Left renal cortex interstitium (tissue), 4 donors: ENCODE measurements around the gene TMPRSS13. TPM values are rescaled to one million over a fixed set of nuclear protein-coding genes. Genes with fewer than 3 reads are reported as not detected.
A peak's percentile ranks its signal among the peaks of the same experiment; 100 is the strongest.

ENCODE experiments used
- DNase-seq, 4 donors: peaks; one replicate each; pipeline ENCODE4 v3.0.0-alpha.2; 2013; ENCODE audit warnings: low read depth in 4 of 4, low spot score in 2 of 4, missing footprints in 1 of 4
- polyA plus RNA-seq, 4 donors: library from polyadenylated mRNA; unstranded; fragments of 120-200 nt; gene quantifications; one replicate each; pipeline ENCODE4 v1.2.1, GENCODE V29; 2013; ENCODE audit not compliant: insufficient read length in 4 of 4

Gene TMPRSS13
- polyA plus RNA-seq, 4 donors, result 0.56 to 0.81 (median 0.74) TPM

DNA sequence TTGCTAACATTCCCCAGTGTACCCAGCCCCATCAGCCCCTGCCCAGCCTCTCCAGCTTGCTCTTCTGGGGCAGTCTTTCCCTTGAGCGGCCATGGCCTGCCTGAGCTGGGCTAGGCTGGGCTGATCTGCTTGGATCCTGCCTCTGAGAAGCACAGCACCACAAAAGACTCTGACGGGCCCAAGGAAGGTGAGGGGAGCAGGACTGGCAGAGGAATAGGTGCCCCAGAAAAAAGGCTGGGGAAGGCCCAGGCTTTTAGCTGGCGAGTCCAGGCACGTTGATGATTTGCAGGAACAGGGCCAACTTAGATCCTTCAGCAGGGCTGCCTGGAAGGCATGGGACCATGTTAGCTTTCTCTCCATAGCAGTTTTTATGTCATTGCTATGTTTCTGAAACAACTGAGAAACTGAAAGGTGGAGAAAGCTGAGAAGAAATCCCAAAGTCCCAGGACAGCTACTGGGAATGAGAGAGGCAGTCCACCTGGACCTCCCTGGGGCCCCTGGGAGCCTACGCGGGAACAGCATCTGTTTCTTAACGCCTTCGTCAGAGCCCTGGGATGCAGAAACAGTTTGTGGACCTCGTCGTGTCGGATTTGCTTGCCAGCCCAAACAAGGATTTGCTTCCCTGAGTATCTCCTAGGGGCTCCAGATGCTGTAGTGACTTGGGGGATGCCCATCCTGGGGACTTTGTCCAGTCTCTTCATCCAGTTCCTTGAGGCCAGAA, 28.3 kb downstream of the TMPRSS13 start:
- DNase-seq, result no peak

DNA sequence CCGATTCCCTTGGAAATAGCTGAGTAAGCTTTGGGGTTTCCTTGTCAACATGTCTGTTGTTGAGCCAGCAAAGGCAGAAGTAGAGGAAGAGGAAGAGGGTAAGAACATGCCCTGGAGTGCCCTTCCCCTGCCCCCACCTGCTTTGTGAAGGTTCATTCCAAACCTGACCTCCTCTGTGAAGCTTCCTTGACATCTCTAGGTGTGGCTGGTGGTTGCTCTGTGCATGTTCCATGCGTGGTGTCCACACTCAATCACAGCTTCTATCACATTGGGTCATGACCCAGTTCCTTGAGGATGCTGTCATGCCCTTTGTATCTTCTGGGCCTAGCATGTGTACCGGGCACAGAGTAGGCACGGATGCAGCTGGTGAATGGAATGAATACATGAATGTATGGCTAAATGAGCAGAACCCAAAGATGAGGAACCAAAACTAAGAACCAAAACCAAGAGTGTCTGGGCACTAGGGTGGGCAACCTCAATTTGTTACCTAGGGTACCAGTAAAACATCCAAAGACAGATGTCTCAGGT, 29.0 kb downstream of the TMPRSS13 start:
- DNase-seq, result no peak

DNA sequence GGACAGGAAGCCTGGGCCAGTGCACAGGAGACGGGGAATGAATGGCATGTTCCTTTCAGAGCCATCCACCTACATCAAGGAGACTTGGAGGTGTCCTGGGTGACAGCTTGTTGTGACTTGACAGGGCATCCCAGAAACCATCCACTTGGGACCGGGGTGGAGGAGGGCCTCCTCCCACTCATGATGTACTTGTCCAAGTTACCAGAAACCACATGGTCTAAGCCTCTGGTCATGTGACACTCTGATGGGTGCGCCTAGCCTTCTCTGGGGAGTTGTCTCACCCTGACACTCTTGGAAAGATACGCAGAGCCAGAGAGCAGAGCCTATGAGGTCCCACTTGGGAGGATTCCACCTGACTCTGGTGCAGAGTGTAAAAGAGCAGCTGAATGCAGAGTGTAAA, 31.1 kb downstream of the TMPRSS13 start:
- DNase-seq, result no peak

DNA sequence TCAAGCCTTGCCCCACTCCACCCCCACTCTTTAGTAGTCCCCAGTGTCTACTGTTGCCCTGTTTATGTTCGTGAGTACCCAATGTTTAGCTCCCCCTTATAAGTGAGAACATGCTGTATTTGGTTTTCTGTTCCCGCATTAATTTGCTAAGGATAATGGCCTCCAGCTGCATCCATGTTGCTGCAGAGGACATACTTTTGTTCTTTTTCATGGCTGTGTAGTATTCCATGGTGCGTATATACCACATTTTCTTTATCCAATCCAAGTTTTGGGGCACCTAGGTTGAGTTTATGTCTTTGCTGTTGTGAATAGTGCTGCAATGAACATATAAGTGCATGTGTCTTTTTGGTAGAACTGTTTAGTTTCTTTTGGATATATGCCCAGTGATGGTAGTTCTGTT, 36.6 kb downstream of the TMPRSS13 start:
- DNase-seq, result no peak

DNA sequence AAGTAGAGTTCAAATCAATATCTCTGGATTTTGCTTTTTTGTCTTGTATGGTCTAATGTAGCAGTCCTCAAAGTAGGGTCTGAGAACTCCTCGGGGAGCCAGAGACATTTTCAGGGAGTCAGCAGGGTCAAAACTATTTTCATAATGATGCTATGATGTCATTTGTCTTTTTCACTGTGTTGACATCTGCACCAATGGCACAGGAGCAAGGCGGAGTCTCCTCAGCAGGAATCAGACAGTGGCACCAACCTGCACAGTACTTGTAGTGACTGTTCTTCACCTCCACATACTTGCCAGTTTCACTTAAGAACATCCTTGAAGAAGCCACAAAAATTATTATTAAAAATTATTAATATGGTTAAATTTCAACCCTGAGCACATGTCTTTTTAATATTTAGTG, 37.8 kb downstream of the TMPRSS13 start:
- no peak for DNase-seq

DNA sequence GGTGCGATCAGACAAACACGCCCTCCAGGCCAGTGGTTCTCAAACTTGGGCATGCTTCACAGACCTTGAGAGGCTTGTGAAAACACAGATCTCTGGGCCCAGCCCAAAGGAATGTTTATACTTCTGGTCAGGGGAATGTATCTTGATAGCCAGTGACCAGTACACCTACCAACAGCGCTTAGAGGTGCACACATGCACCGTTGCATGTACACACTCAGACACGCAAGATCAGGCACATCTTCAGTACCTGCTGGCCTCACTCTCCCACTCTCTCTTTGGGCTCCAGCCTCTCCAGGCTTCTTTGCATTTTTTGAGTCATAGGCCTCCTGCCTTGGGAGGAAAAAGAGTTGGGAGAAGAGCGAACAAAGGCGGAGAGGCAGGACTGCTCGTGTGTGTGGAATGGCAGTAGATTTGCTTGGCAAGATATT, 41.0 kb downstream of the TMPRSS13 start:
- no peak for DNase-seq

DNA sequence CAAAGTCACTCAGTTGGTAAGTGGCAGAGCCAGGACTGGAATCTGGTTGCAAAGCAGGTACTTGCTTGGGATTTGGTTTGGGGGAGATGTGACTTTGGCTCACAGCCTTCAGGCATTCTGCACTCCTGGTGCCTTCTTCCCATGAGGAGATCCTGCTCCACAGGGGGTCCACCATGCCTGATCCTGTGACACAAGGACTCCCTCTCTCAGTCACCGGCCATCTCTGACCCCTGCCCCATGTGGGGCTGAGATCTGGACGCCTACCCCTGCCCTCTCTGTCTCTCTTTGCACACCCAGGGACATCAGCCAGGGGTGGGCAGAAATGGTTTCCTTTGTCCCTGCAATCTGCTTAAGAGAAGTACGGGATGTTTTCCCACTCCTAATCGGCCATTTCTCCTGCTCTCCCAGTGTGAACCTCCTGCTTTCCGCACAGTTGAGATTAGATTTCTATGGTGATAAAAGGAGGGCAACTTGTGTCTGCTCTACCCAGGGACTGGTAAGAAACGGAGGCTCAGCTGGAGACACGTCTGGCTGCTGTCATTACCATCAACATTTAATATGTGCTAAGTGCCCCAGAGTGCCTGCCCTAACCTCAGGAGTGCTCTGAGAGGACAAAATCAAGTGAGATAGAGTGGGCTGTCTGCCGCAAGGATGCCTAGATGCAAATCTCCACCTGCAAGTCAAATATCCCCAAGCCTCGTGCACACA, 41.6 kb downstream of the TMPRSS13 start:
- DNase-seq, result no peak

DNA sequence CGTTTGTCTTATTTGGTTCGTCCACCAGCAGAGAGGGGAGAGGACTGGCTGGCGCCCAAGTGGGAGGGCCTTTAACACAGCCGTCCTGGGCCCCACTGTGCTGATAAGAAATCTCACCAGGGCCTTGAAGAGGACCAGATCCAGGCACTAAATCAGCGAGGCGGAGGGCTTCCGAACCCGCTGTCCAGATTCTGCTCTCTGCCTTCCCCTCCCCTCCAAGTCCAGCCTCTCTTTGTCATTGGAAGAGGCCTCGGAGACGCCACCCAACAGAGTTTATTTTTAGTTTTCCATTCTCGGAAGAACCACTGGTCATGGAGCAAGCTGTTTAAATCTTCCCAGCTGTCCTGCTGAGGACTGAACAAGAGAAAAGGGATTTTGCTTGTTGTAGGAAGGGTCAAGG, 43.4 kb downstream of the TMPRSS13 start:
- peak in 2 of 4 donors; percentile 74 to 77 for DNase-seq

DNA sequence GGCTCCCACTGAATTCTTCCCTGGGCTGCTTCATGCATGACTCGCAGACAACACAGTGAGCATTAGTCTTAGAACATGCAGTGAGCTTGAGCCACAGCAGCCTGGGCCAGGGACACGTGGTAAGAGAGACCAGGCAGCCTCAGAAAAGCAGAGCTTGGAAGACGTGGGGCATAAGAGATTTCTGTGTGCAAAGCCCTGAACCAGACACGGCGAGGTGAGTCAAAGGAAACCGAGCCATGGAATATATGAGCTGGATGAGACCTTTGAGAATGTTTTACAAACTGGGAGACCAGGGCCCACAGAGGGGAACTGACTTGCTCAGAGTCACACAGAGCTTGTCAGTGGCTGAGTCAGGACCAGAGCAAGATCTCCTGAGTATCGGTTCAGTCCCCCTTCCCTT, 44.2 kb downstream of the TMPRSS13 start:
- DNase-seq, result no peak

DNA sequence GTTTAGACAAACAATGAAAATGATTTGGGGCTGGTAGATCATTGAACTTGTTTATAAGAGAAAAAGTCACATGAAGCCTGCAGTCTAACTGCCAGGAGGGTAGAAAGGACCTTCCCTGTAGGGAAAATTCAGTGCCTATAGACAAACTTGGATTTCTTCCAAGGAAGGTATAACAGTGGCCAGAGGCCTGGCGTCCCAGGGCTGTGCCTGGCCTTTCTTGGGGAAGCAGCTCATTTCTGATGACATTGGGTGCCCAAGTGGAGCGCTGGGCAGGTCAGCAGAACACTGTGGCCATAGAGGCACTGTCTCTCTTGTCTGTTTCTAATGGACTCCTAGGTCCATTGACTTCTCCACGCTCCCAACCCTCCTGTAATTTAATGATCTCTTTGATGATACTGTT, 46.1 kb downstream of the TMPRSS13 start:
- DNase-seq, result no peak

DNA sequence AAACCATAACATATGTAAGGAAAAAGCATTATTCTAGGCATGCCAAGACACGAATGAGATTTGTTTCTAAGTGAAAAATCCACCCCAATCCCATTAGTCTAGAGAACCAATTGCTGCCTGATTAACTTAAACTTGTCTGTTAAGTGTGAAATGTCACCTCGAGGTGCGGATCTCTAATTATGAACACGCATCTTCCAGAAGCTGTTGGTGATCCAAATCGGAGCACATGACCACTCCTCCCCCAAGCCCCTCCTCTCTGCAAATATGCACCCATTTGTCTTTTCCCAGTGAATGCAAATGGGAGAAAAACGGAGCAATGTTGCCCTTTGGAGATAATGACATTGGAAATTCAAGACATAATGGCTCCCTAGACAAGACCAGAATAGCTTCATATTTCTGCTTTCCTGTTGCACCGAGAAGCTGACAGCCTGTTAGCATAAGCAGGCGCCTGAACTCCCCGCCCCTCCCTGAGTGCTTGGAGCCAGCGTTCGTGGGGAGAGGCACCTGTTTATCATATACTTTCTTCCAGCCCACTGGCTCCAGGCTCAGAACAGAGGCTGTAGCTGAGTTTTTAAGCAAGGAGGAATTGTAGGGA, 46.8 kb downstream of the TMPRSS13 start:
- no peak for DNase-seq

DNA sequence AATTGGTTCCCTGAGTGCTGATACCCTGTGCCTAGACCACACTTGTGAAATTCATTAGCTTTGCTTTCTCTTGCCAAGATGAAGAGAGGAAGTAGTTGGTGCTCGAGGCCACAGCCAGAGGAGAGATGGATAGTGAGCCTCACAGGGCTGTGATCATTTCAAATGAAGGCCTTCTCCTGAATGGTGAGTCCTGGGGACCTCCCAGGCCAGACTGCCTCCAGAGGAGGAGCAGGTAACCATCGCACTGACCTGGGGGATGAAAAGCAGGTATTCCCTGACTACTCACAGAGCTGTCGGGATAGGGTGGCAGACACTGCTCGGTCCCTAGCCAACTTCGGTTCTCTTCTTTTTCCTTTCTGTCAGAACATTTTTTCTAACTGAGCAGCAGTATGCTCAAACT, 48.0 kb downstream of the TMPRSS13 start:
- no peak for DNase-seq

DNA sequence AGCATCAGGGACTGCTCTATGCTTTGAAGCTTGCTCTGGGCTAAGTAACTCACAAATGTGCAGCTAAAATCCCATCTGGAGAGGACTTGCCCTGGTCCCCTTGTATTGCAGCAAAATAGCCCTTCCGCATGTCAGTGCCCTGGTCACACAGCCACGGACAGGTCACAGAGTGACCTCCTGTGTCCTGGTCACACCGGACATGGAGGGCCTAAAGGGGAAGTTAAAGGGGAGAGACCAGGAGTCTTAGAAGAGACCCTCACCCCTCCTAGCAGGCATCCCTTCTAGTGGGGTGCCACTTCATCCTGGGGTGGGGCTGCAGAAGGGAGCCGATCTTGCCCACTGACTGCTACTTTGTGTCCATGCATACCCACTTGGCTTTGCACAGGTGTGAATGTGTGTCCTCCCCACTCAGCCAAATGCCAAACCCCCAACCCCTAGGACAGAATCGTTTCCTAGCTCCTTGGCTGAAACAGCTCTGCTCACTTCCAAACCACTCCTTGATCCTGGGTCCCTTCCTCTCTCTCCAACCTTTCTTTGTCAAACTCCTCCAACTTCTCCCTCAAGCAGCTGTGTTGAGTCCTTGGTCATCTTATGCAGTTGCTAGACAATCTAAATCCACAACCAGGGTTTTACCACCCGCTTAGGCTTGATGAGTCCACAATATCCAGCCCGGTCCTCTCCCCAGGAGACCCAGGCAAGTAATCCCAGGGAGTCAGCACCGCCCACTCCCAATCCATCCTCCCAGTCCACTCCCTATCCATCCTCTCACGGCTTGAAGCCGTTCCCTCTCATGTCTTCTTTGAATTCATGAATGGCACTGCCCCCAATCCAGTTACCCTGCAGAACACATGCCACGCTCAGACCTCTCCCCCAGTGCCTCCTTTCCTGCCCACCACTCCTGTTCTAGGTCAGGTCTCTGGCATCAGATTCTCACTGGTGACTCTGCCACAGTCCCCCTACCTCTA, 49.4 kb downstream of the TMPRSS13 start:
- DNase-seq, result no peak

DNA sequence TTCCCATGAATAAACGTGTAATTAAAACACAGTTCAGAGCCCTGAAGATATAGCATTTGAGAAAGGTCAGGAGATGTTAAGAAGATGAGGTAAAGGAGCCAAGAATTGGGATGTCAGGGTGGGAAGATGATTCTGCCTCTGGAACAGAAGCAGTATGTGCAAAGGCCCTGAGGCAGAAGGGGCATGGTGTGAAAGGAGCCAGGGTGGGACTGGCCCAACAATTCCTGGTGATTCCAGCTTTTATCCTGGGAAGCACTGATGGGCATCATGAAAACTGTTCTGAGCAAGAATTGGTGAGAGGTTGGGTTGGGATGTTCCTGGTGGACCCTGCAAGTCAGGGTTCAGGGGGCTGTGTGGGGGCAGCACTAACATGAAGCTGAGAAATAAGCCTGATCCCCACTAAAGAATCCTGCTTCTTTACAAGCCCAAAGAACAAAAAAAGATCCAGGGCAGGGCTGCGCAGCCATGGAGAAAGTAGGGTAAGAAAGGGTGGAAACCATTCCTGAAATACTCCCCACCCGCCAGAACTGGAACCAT, 50.2 kb downstream of the TMPRSS13 start:
- DNase-seq, result no peak

DNA sequence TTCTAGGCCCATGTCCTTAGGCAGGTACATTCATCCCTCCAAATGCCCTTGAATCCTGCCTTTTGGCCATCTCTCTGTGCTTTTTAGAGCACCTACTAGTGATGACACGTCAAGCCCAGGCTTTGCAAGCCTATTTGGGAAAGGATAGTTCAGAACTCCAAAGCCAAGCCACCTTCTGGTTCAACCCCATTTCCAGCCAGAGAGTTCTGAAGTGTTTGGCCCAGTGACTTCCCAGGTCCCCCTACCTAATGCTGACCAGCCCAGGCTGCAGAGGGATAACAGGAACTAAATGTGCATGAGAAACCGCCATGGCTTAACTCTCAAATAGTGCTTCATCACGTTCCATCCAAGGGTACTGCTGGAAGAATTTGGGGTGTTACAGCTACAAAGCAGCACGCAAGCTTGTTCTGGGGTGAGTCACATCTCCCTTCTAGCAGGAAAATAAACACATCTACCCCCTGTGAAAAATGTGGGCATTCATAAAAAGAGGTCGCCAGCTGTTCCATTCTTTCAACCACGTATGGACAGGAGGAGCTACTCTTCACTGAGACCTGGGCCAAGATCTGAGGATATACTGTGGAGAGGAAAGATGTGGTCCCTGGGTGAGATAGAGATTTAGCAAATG, 50.8 kb downstream of the TMPRSS13 start:
- no peak for DNase-seq

DNA sequence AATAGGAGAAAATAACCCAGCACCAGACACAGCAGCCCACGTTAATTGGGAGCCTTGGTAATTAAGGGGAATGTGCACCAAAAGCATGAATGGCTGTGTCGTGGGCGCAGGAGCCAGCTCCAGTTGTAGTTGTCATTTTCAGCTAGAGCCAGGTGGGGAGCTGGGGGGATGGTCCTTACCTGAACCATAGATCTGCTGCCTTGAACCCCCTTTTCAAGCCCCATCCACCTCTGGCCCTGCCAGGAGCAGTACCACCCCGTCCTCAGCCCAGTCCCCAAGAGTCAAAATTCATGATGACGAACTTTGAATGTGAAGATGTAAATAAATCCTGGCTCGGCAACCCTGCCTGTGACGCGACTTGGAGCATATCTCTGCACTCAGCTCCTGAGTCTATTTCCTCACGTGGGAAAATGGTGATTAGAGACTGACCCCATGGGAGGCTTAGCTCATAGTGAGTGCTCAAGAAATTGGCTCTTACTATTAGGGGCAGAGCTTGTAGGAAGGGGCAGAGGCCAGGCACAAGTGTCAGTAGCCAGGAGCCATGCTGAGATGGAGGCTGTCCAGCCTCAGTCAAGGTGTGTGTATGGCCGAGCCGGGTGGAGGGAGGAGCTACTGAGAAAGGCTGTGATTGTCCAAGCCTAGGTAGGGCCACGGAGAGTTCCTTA, 52.0 kb downstream of the TMPRSS13 start:
- no peak for DNase-seq

DNA sequence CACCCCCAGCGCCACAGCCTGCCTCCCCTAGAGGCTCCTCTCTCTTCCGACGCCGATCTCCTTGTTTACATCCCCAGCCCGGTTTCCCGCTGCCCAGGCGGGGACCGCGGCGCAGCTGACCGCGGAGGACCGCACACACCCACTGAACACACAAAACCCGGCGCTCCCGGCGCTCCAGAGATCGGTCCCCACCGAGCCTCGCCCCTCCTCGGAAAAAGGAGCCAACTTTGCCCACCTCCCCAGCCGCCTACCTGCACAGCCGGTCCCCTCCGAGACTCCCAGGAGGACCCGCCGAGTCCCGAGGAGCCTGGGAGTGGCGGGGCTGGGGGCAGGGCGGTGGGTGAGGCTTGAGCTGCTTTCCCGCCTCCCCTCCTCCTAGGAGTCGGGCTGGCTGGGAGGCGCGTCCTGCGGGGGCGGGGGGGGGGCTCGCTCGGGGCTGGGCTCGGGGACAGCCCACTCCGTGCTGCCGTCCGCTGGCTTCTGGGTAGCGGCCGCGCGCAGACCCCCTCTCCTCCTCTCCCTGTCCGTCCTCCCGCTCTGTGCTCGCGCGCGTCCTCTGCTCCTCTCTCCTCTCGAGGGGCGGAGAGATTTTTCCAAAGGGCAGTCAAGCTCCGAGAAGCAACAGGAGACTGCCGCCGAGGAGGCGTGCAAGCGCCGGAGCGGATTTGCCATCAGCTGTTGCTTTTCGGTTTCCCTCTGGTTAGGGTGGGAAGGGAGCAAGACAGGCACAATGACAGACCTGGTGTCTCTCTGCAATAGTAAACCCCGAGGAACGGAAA, 52.7 kb downstream of the TMPRSS13 start, which contains the start of gene FXYD6:
FXYD6 (minus strand) TSS at position 318 of the 779 bp plus-strand sequence. CDS start 33,882 bp downstream, outside the sequence.
- peak in 2 of 4 donors; percentile 75 to 81 for DNase-seq

DNA sequence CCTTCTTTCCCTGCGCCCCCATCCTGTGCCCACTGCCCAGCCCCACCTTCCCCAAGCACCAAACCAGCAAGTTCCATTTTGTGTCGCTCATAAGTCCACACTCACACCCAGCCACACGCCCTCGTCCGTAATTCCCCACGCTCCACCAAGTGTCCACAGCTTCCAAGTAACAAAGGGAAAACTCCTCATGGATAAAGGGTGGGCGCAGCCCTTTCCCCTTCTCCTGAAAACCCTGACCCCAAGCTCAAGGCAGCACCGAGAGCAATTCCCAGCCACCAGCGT, 53.2 kb downstream of the TMPRSS13 start:
- no peak for DNase-seq
